Lung (tissue), 12 donors: ENCODE measurements around the gene SLC41A1. TPM values are rescaled to one million over a fixed set of nuclear protein-coding genes. Genes with fewer than 3 reads are reported as not detected.

Experiments
- ATAC-seq: fragments of 200-7000 bp; cut with Tn5 transposase; one replicate; pipeline ENCODE4 v1.9.1; 2020; ENCODE audit warnings: moderate number of reproducible peaks; ENCODE audit not compliant: insufficient read depth, low FRiP score
- DNase-seq, 3 donors: peaks; one replicate each; pipeline ENCODE4 v3.0.0-alpha.2; 2013 to 2017
- H3K27ac ChIP-seq, 2 donors: one replicate each; pipeline ENCODE4 v1.5.1; 2013; ENCODE audit warnings: mild to moderate bottlenecking in 2 of 2, moderate library complexity in 2 of 2, control low read depth in 1 of 2, inconsistent platforms in 1 of 2, low read depth in 1 of 2, low read length in 1 of 2
- H3K27me3 ChIP-seq, 3 donors: one replicate each; pipeline ENCODE4 v1.5.1; 2013; ENCODE audit warnings: low read length in 2 of 3; ENCODE audit not compliant: control insufficient read depth in 3 of 3, insufficient read depth in 3 of 3
- H3K36me3 ChIP-seq, 4 donors: one replicate each; pipeline ENCODE4 v1.5.1; 2013; ENCODE audit warnings: low read length in 4 of 4, mild to moderate bottlenecking in 1 of 4, moderate library complexity in 1 of 4; ENCODE audit not compliant: control insufficient read depth in 4 of 4, insufficient read depth in 4 of 4
- H3K4me1 ChIP-seq, 5 donors: one replicate each; pipeline ENCODE4 v1.5.1; 2013; ENCODE audit warnings: low read length in 5 of 5, mild to moderate bottlenecking in 2 of 5, moderate library complexity in 1 of 5; ENCODE audit not compliant: control insufficient read depth in 5 of 5, insufficient read depth in 5 of 5
- H3K4me3 ChIP-seq: one replicate; pipeline ENCODE4 v1.5.1; 2013; ENCODE audit warnings: mild to moderate bottlenecking, control low read depth, moderate library complexity
- H3K9ac ChIP-seq, 2 donors: one replicate each; pipeline ENCODE4 v1.5.1; 2013; ENCODE audit warnings: low read length in 2 of 2, control low read depth in 1 of 2; ENCODE audit not compliant: insufficient read depth in 1 of 2
- H3K9me3 ChIP-seq, 4 donors: one replicate each; pipeline ENCODE4 v1.5.1; 2013; ENCODE audit warnings: low read length in 3 of 4, mild to moderate bottlenecking in 1 of 4, moderate library complexity in 1 of 4; ENCODE audit not compliant: control insufficient read depth in 4 of 4, insufficient read depth in 3 of 4
- CTCF ChIP-seq: IDR thresholded peaks from 2 replicates; pipeline ENCODE4 v1.5.1; 2012; ENCODE audit warnings: mild to moderate bottlenecking; ENCODE audit errors: control extremely low read depth, extremely low read depth
- WGBS, 2 donors: extraction: QIAGEN DNeasy Blood & Tissue Kit; methylation state at CpG; one replicate each; pipeline ENCODE4 v1.1.7; 2013; 5-methylcytosine and 5-hydroxymethylcytosine counted together
- polyA plus RNA-seq, 2 donors: library from polyadenylated mRNA; stranded (reverse); fragments of 200-250 nt; gene quantifications; one replicate each; pipeline ENCODE4 v1.2.1, GENCODE V29; 2013
- total RNA-seq, 2 donors: library from RNA; depleted of rRNA in 1 of 2; stranded (reverse); fragments of >200 nt in 1 of 2; gene quantifications; one replicate each; pipeline ENCODE4 v1.2.1, GENCODE V29; 2014 to 2021
- donor health status: control.
- donor health status: control.
- donor health status: Bipolar disorder and iron deficiency.
- donor health status: healthy.
- donor health status: DM: yes; HTN: yes; CAD: no.

SLC41A1 gene
- total and polyA plus RNA-seq, 4 donors, result 11.8 to 26.9 (median 22.4) TPM

- no peak for ATAC-seq
- Histone ChIP-seq H3K9ac (no peak overlapping the region), H3K27ac (no peak overlapping the region), H3K4me3 (no peak overlapping the region), H3K36me3 (peaks cover 0 to 6% (median 0%) of the 10 kb centered on the region in 4 donors), H3K4me1 (peaks cover 0 to 9% (median 5%) of the 10 kb centered on the region in 5 donors), H3K27me3 (peaks cover 0 to 23% (median 13%) of the 10 kb centered on the region in 3 donors), H3K9me3 (peaks cover 0 to 1% (median 0%) of the 10 kb centered on the region in 4 donors)
- 88 to 92% methylated on average over 4 of the region's 4 CpGs for WGBS, 2 donors
- DNase-seq, result no peak
- no peak for TF ChIP-seq CTCF
Measured at GRCh38 chr1:205770618-205771017, 42.4 kb downstream of the SLC41A1 start.

- peak in 2 of 3 donors; percentile 20 to 29 for DNase-seq
- peaks cover 0 to 6% (median 5%) of the 10 kb centered on the region in 5 donors for H3K4me1 ChIP-seq
- peaks cover 0 to 22% (median 13%) of the 10 kb centered on the region in 3 donors for H3K27me3 ChIP-seq
- H3K36me3 ChIP-seq, result peaks cover 0 to 6% (median 0%) of the 10 kb centered on the region in 4 donors
- no peak overlapping the region for H3K9ac ChIP-seq
- ATAC-seq, result no peak
- H3K9me3 ChIP-seq, result peaks cover 0 to 1% (median 0%) of the 10 kb centered on the region in 4 donors
- 77 to 84% methylated on average over 8 of the region's 8 CpGs for WGBS, 2 donors
- no peak overlapping the region for H3K4me3 ChIP-seq
- no peak overlapping the region for H3K27ac ChIP-seq
- no peak for TF ChIP-seq CTCF
Measured at GRCh38 chr1:205769641-205770365, 43.2 kb downstream of the SLC41A1 start.

GRCh38 chr1:205767248-205767647 is 45.8 kb downstream of the SLC41A1 start:
- H3K9ac ChIP-seq, result no peak overlapping the region
- no peak overlapping the region for H3K4me3 ChIP-seq
- DNase-seq (no peak), ATAC-seq (no peak)
- H3K27me3 ChIP-seq, result peaks cover 0 to 3% (median 0%) of the 10 kb centered on the region in 3 donors
- 75 to 93% methylated on average over 3 of the region's 3 CpGs for WGBS, 2 donors
- no peak overlapping the region for H3K27ac ChIP-seq
- peaks cover 0 to 5% (median 0%) of the 10 kb centered on the region in 5 donors for H3K4me1 ChIP-seq
- TF ChIP-seq CTCF, result no peak
- H3K36me3 ChIP-seq, result peaks cover 0 to 6% (median 0%) of the 10 kb centered on the region in 4 donors
- H3K9me3 ChIP-seq, result no peaks in the 10 kb centered on the region
